Endothelial cell of umbilical vein (primary cell): Measurements from ENCODE around the gene ATP6V1E1. TPM values are rescaled to one million over a fixed set of nuclear protein-coding genes. Genes with fewer than 3 reads are reported as not detected.

ENCODE experiments used
- BruUV-seq: library from RNA; stranded (reverse); fragments of 400-500 nt; replicated peaks from 2 replicates; lab custom pipeline; 2021; lab: Mats Ljungman, UMichigan
- CTCF ChIA-PET: fragments of 300-600, 350-600 bp; sonication (Branson Sonifier 250); formaldehyde crosslinking; loops from one replicate; lab custom pipeline; 2021; ENCODE audit warnings: antibody characterized with exemption, inconsistent platforms; lab: Charles Lee
- POLR2A ChIA-PET: fragments of 300-600, 350-600 bp; sonication (Branson Sonifier 250); formaldehyde crosslinking; loops from one replicate; lab custom pipeline; 2021; ENCODE audit warnings: antibody characterized with exemption, inconsistent platforms; lab: Charles Lee
- DNase-seq: peaks from one replicate; pipeline ENCODE4 v3.0.0-alpha.2; 2011; ENCODE audit warnings: low read depth, low spot score
- FAIRE-seq: peaks from 2 replicates; lab custom pipeline; 2011; peaks lifted over from hg19 to GRCh38; lab: Jason Lieb, UNC
- H2AFZ ChIP-seq: 2 replicates; pipeline ENCODE4 v1.6.0; 2012; ENCODE audit warnings: low read depth, low read length, control low read depth, inconsistent platforms
- H3K27ac ChIP-seq: 2 replicates; pipeline ENCODE4 v1.5.1; 2011; ENCODE audit warnings: low read depth, mild to moderate bottlenecking, control low read depth, low read length, moderate library complexity; ENCODE audit not compliant: insufficient read depth
- H3K27me3 ChIP-seq, 2 experiments: 2 replicates each; pipeline versions ENCODE4 v1.6.0 to v1.6.1; 2011; ENCODE audit warnings: low read length in 2 of 2, mixed read lengths in 1 of 2; ENCODE audit not compliant: control insufficient read depth in 2 of 2, insufficient read depth in 2 of 2
- H3K36me3 ChIP-seq, 2 experiments: 2 replicates in 1 of 2; 3 replicates in 1 of 2; pipeline ENCODE4 v1.5.1; 2011; ENCODE audit warnings: low read length in 2 of 2, mild to moderate bottlenecking in 1 of 2, moderate library complexity in 1 of 2; ENCODE audit not compliant: control insufficient read depth in 2 of 2, insufficient read depth in 2 of 2; ENCODE audit errors: extremely low read depth in 1 of 2
- H3K4me1 ChIP-seq: 3 replicates; pipeline ENCODE4 v1.5.1; 2011; ENCODE audit warnings: mild to moderate bottlenecking, low read length; ENCODE audit not compliant: control insufficient read depth, insufficient read depth; ENCODE audit errors: extremely low read depth
- H3K4me2 ChIP-seq: 2 replicates; pipeline ENCODE4 v1.6.1; 2011; ENCODE audit warnings: low read length, control low read depth, mixed read lengths; ENCODE audit not compliant: insufficient read depth
- H3K4me3 ChIP-seq, 3 experiments: fragments of 200-600 bp in 1 of 3; sonication (generic), shearing (Covaris generic) in 1 of 3; replicated peaks in 1 of 3; 2 replicates each; pipeline ENCODE4 v1.5.1; 2011 to 2016; ENCODE audit warnings: control low read depth in 3 of 3, low read length in 3 of 3, mild to moderate bottlenecking in 2 of 3, inconsistent platforms in 1 of 3, low read depth in 1 of 3, moderate library complexity in 1 of 3; ENCODE audit not compliant: insufficient read depth in 1 of 3
- H3K79me2 ChIP-seq: 2 replicates; pipeline ENCODE4 v1.6.0; 2012; ENCODE audit warnings: low read length, inconsistent platforms; ENCODE audit not compliant: control insufficient read depth, insufficient read depth
- H3K9ac ChIP-seq: replicated peaks from 2 replicates; pipeline ENCODE3; 2011; ENCODE audit warnings: low read length, control low read depth; ENCODE audit not compliant: insufficient read depth; ENCODE audit errors: extremely low read depth
- H3K9me1 ChIP-seq: replicated peaks from 3 replicates; pipeline ENCODE4 v1.6.0; 2011; ENCODE audit warnings: mild to moderate bottlenecking, low read length; ENCODE audit not compliant: control insufficient read depth, insufficient read depth; ENCODE audit errors: extremely low read depth
- H3K9me3 ChIP-seq: replicated peaks from 2 replicates; pipeline ENCODE4 v1.5.1; 2012; ENCODE audit warnings: low read length, inconsistent platforms; ENCODE audit not compliant: control insufficient read depth, insufficient read depth
- H4K20me1 ChIP-seq: replicated peaks from 2 replicates; pipeline ENCODE3; 2011; ENCODE audit warnings: mild to moderate bottlenecking, low read length; ENCODE audit not compliant: control insufficient read depth, insufficient read depth; ENCODE audit errors: extremely low read depth
- CTCF ChIP-seq, 2 donors: IDR thresholded peaks; 1 replicate in 1 of 2; 2 replicates in 1 of 2; pipeline ENCODE4 v1.5.1; 2011; ENCODE audit warnings: low read length in 2 of 2, mild to moderate bottlenecking in 2 of 2, moderate library complexity in 2 of 2, control low read depth in 1 of 2, inconsistent platforms in 1 of 2, low read depth in 1 of 2; ENCODE audit not compliant: insufficient read depth in 1 of 2; ENCODE audit errors: extremely low read depth in 1 of 2
- EZH2 ChIP-seq: IDR thresholded peaks from 2 replicates; pipeline ENCODE4 v1.6.1; 2012; ENCODE audit warnings: borderline replicate concordance, low read depth, mild to moderate bottlenecking, moderate library complexity, low read length, inconsistent platforms; ENCODE audit not compliant: severe bottlenecking
- FOS ChIP-seq: IDR thresholded peaks from 2 replicates; pipeline ENCODE4 v1.6.1; 2011; ENCODE audit warnings: mild to moderate bottlenecking, low read length, moderate library complexity, borderline replicate concordance; ENCODE audit not compliant: insufficient read depth
- GATA2 ChIP-seq: IDR thresholded peaks from 2 replicates; pipeline ENCODE4 v1.7.0; 2011; ENCODE audit warnings: low read depth, mild to moderate bottlenecking, moderate library complexity, mixed read lengths, low read length; ENCODE audit not compliant: insufficient read length, insufficient read depth
- JUN ChIP-seq: IDR thresholded peaks from 2 replicates; pipeline ENCODE4 v1.6.1; 2011; ENCODE audit warnings: borderline replicate concordance, low read depth; ENCODE audit not compliant: insufficient read length, insufficient read depth
- MYC ChIP-seq: IDR thresholded peaks from one replicate; pipeline ENCODE4 v1.6.1; 2011; ENCODE audit warnings: mild to moderate bottlenecking, low read depth, low read length
- POLR2A ChIP-seq: IDR thresholded peaks from 2 replicates; pipeline ENCODE4 v1.6.1; 2012; ENCODE audit warnings: low read depth, mild to moderate bottlenecking, control low read depth, low read length
- POLR2AphosphoS5 ChIP-seq: IDR thresholded peaks from 2 replicates; pipeline ENCODE4 v1.6.1; 2012; ENCODE audit warnings: low read depth, mild to moderate bottlenecking, control low read depth, low read length, moderate library complexity; ENCODE audit not compliant: insufficient read depth
- dilution Hi-C: fragments of 300-500 bp; cut with MboI; formaldehyde crosslinking; loops from one replicate; pipeline ENCODE4 v1.15.0; 2019; ENCODE audit warnings: low sequenced_read_pairs; ENCODE audit not compliant: extremely low pct_ligation_motif_present
- intact Hi-C: fragments of 100-400 bp; cut with micrococcal nuclease; formaldehyde crosslinking; loops from one replicate; pipeline ENCODE4 v1.10.0; 2022
- polyA plus RNA-seq, 4 experiments: library from polyadenylated mRNA; depleted of rRNA in 3 of 4; stranded (reverse) in 3 of 4; unstranded in 1 of 4; fragments of >200 nt; gene quantifications; 2 replicates each; pipeline versions ENCODE4 v1.2.1 to v1.2.3, GENCODE V29; 2011 to 2012; ENCODE audit warnings: missing spikeins in 1 of 4
- total RNA-seq: library from RNA; stranded (reverse); gene quantifications from 2 replicates; pipeline ENCODE4 v1.2.3, GENCODE V29; 2021
- TF ChIP-seq, protein P1 (sequence below): IDR thresholded peaks from 2 replicates; pipeline ENCODE4 v1.6.1; 2011; ENCODE audit not compliant: insufficient read depth, insufficient read length

Gene ATP6V1E1
- total and polyA plus RNA-seq, 2 donors (not counting 3 experiments of a cell fraction or from before 2014, with no cell fraction given) = 95.2 to 113 TPM

- Histone ChIP-seq H2AFZ (no peak overlapping the region), H3K4me1 (no peaks in the 10 kb centered on the region), H3K36me3 (no peaks in the 10 kb centered on the region), H4K20me1 (no peaks in the 10 kb centered on the region), H3K79me2 (no peaks in the 10 kb centered on the region), H3K4me3 (no peak overlapping the region), H3K27ac (no peak overlapping the region), H3K4me2 (no peak overlapping the region), H3K9ac (no peak overlapping the region), H3K9me1 (no peaks in the 10 kb centered on the region), H3K9me3 (no peaks in the 10 kb centered on the region), H3K27me3 (peaks cover 3 to 6% of the 10 kb centered on the region in 2 experiments)
- FAIRE-seq (no peak), DNase-seq (no peak)
- no peak for TF ChIP-seq CTCF (IDR thresholded peaks at IDR 0.05; ENCODE audit: extremely low read depth in 1 of 2, insufficient read depth in 1 of 2, low read depth in 1 of 2, low read length in 2 of 2)
- no peak for TF ChIP-seq POLR2AphosphoS5
- TF ChIP-seq EZH2 = no peak
- no peak for TF ChIP-seq JUN
- TF ChIP-seq GATA2 = no peak
- TF ChIP-seq MYC = no peak
- no peak for TF ChIP-seq FOS
- TF ChIP-seq POLR2A = no peak
- TF ChIP-seq, protein P1, sequence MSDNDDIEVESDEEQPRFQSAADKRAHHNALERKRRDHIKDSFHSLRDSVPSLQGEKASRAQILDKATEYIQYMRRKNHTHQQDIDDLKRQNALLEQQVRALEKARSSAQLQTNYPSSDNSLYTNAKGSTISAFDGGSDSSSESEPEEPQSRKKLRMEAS = no peak
- POLR2A ChIA-PET = no interaction called here
- CTCF ChIA-PET = no interaction called here
- intact Hi-C loops = no loop called here
- no TSS peak for BruUV-seq
- dilution Hi-C loops = no loop called here
Observed at GRCh38 chr22:17563936-17564391, 64.6 kb downstream of the ATP6V1E1 start.
